ENCODE data around the gene SLC25A11.

The SLC25A11 gene

DNA sequence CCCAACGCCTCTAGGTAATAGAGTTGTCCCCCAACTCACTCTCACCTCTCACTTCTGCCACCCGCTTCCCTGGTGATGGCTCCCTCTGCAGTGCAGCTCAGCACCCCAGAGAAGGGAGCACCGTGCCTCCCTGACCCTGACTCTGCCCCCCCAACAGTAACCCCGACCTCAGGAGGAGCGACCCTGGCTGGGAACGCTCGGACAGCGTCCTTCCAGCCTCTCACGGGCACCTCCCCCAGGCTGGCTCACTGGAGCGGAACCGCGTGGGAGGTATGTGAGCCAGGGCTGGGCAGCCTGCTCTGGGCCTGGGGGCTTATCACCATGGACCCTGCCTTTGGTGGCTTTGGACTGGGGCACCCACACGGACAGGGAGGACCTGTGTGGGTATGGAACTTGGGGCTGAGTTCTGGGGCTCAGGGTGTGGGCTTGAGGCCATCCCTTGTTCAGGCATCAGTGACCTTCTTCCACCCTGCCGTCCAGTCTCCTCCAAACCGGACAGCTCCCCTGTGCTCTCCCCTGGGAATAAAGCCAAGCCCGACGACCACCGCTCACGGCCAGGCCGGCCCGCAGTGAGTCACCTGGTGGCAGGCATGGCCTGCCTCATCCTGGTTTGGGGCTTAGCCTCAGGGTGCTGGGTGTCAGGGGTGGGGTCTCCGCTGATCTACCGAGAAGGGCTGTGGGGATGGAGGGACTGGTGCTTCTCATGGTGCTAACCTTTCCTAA, 47.2 kb downstream of the SLC25A11 start:
- DNase-seq (ENCODE audit: low spot score) (no peak), ATAC-seq (ENCODE audit: low read depth) (no peak)
- H3K27ac ChIP-seq (ENCODE audit: poor library complexity, severe bottlenecking), result no peak overlapping the region
- TF ChIP-seq, protein P1, sequence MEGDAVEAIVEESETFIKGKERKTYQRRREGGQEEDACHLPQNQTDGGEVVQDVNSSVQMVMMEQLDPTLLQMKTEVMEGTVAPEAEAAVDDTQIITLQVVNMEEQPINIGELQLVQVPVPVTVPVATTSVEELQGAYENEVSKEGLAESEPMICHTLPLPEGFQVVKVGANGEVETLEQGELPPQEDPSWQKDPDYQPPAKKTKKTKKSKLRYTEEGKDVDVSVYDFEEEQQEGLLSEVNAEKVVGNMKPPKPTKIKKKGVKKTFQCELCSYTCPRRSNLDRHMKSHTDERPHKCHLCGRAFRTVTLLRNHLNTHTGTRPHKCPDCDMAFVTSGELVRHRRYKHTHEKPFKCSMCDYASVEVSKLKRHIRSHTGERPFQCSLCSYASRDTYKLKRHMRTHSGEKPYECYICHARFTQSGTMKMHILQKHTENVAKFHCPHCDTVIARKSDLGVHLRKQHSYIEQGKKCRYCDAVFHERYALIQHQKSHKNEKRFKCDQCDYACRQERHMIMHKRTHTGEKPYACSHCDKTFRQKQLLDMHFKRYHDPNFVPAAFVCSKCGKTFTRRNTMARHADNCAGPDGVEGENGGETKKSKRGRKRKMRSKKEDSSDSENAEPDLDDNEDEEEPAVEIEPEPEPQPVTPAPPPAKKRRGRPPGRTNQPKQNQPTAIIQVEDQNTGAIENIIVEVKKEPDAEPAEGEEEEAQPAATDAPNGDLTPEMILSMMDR (IDR thresholded peaks at IDR 0.05; ENCODE audit: poor library complexity, severe bottlenecking), result no peak
- no peaks in the 10 kb centered on the region for H3K27me3 ChIP-seq (ENCODE audit: insufficient read depth, poor library complexity, severe bottlenecking)
- H3K9me3 ChIP-seq (ENCODE audit: severe bottlenecking), result no peaks in the 10 kb centered on the region
- no peaks in the 10 kb centered on the region for H3K4me1 ChIP-seq (ENCODE audit: insufficient read depth, poor library complexity, severe bottlenecking)
- peaks cover 92% of the 10 kb centered on the region for H3K36me3 ChIP-seq (ENCODE audit: low read depth)
- H3K4me3 ChIP-seq (ENCODE audit: severe bottlenecking), result no peak overlapping the region

DNA sequence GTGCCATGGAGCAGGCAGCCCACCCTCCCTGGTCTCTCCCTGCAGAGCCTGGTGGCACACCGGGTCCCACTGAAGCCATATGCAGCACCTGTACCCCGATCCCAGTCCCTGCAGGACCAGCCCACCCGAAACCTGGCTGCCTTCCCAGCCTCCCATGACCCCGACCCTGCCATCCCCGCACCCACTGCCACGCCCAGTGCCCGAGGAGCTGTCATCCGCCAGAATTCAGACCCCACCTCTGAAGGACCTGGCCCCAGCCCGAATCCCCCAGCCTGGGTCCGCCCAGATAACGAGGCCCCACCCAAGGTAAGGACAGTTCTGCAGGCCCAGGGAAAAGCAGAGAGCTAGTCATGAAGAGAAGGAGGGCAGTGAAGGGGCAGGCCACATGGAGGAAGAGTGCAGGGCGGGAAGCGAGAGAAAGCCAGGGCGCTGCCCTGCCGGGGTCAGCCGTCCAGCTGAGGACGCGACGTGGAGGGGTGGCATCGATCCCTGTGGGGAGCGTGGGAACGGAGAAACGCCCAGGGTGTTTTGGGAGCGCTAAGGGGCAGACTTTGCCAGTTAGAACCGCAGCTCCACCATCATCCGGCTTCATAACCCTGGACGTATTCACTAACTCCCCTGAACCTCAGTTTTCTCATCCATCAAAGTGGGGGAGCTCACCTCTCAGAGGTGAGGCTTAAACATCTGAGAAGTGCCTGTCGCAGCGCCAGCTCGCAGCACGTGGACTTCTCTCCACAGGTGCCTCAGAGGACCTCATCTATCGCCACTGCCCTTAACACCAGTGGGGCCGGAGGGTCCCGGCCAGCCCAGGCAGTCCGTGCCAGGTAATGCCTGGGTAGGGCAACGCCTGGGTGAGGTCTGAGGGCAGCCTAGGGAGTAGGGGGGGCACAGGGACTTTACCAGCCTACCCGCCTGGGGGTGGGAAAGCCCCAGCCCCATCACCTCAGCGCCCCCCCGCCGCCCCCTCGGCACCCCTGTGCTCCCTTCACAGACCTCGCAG, 48.1 kb downstream of the SLC25A11 start:
- H3K4me1 ChIP-seq (ENCODE audit: insufficient read depth, poor library complexity, severe bottlenecking), result no peaks in the 10 kb centered on the region
- TF ChIP-seq, protein P1 (IDR thresholded peaks at IDR 0.05; ENCODE audit: poor library complexity, severe bottlenecking), result no peak
- peaks cover 95% of the 10 kb centered on the region for H3K36me3 ChIP-seq (ENCODE audit: low read depth)
- DNase-seq (ENCODE audit: low spot score), result no peak
- no peak overlapping the region for H3K4me3 ChIP-seq (ENCODE audit: severe bottlenecking)
- no peaks in the 10 kb centered on the region for H3K9me3 ChIP-seq (ENCODE audit: severe bottlenecking)
- H3K27ac ChIP-seq (ENCODE audit: poor library complexity, severe bottlenecking), result no peak overlapping the region
- no peaks in the 10 kb centered on the region for H3K27me3 ChIP-seq (ENCODE audit: insufficient read depth, poor library complexity, severe bottlenecking)
- ATAC-seq (ENCODE audit: low read depth), result no peak

DNA sequence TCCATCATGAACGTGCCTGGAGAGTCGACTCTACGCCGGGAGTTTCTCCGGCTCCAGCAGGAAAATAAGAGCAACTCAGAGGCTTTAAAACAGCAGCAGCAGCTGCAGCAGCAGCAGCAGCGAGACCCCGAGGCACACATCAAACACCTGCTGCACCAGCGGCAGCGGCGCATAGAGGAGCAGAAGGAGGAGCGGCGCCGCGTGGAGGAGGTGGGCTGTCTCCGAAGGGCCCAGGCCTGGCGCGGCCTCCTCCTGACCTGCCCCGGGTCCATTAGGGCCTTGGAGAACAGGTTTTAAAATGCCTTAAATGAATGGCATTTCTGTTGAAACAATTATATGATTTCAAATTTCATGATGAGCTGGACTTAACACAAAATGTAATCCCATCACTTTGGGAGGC, 52.3 kb downstream of the SLC25A11 start:
- Histone ChIP-seq H3K27me3 (ENCODE audit: insufficient read depth, poor library complexity, severe bottlenecking) (no peaks in the 10 kb centered on the region), H3K4me1 (ENCODE audit: insufficient read depth, poor library complexity, severe bottlenecking) (no peaks in the 10 kb centered on the region), H3K9me3 (ENCODE audit: severe bottlenecking) (no peaks in the 10 kb centered on the region), H3K36me3 (ENCODE audit: low read depth) (peaks cover 95% of the 10 kb centered on the region), H3K27ac (ENCODE audit: poor library complexity, severe bottlenecking) (no peak overlapping the region), H3K4me3 (ENCODE audit: severe bottlenecking) (no peak overlapping the region)
- TF ChIP-seq, protein P1 (IDR thresholded peaks at IDR 0.05; ENCODE audit: poor library complexity, severe bottlenecking), result no peak
- ATAC-seq (ENCODE audit: low read depth), result no peak
- no peak for DNase-seq (ENCODE audit: low spot score)

All from RWPE2 (cell line).